Activated CD4-positive, alpha-beta memory T cell treated with anti-CD3 and anti-CD28 coated beads for 36 hours (primary cell): ENCODE measurements around the gene IL11RA. TPM values are rescaled to one million over a fixed set of nuclear protein-coding genes. Genes with fewer than 3 reads are reported as not detected.

Source experiments
- CTCF ChIA-PET: fragments of 350-600 bp; sonication (Branson Sonifier 250); formaldehyde crosslinking; loops from one replicate; lab custom pipeline; 2021; ENCODE audit warnings: antibody characterized with exemption, inconsistent platforms; lab: Charles Lee
- POLR2A ChIA-PET: fragments of 350-600 bp; sonication (Branson Sonifier 250); formaldehyde crosslinking; loops from one replicate; lab custom pipeline; 2021; ENCODE audit warnings: antibody characterized with exemption; lab: Charles Lee
- DNase-seq: peaks from one replicate; pipeline ENCODE4 v3.0.0-alpha.2; 2020
- H3K27ac Mint-ChIP-seq: one replicate; pipeline ENCODE4 v1.8.0; 2021; ENCODE audit warnings: mixed read lengths
- H3K27me3 Mint-ChIP-seq: one replicate; pipeline ENCODE4 v1.8.0; 2021; ENCODE audit warnings: mixed read lengths
- H3K36me3 Mint-ChIP-seq: one replicate; pipeline ENCODE4 v1.8.0; 2021; ENCODE audit warnings: mixed read lengths
- H3K4me1 Mint-ChIP-seq: one replicate; pipeline ENCODE4 v1.8.0; 2021; ENCODE audit warnings: low read depth, mixed read lengths
- H3K4me3 Mint-ChIP-seq: one replicate; pipeline ENCODE4 v1.8.0; 2021; ENCODE audit warnings: mild to moderate bottlenecking, mixed read lengths
- H3K9me3 Mint-ChIP-seq: one replicate; pipeline ENCODE4 v1.8.0; 2021; ENCODE audit warnings: mixed read lengths
- intact Hi-C: fragments of 100-400 bp; cut with micrococcal nuclease; formaldehyde crosslinking; loops from one replicate; pipeline ENCODE4 v1.15.1; 2023
- total RNA-seq, 2 experiments: library from RNA; stranded (reverse); gene quantifications; one replicate each; pipeline ENCODE4 v1.2.3, GENCODE V29; 2021

Gene IL11RA
- total RNA-seq, 2 experiments from 2014 or later: 19.3 to 22.1 TPM

DNA sequence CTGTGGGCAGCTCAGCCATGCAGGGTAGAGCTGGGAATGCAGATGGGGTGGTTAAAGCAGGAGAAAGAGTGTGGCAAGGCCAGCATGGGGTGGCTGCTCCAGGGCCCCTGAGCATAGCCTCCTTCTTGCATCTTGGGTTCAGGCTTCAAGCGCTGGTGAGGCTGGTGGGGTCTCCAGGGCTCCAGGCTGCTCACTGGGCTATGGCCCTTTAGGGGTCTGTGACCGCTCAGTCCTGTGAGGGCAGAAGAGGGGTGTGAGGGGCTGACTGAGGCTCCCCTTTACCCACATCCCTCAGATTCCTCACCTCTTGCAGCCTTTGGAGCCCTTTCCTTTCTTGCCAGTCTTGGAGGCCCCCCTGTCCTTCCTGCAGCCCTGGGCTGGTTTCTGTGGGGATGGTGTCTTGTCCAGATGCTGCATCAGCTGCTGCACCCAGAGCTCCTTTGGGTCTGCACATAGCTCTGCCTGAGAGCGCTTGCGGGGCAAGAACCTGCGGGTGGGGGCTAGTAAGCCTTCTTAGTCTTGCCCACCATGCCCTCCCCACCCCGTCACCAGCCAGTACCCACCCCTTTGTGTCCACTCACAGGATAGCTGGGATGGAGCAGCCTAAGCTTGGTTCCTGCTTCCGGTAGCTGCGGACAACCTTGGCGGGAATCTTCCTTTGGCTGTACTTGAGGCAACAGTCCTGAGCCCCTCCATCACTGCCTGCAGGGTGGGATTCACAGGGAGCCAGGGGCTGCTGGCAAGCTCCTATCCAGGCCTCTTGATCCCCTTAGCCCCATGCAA lies 57.4 kb downstream of the IL11RA start:
- no peaks in the 10 kb centered on the region for H3K9me3 Mint-ChIP-seq
- intact Hi-C loops: no loop called here
- H3K27ac Mint-ChIP-seq: no peak overlapping the region
- POLR2A ChIA-PET: interaction anchor here (0.7 kb wide), 1 partner anchor 18 kb away, joined by 3 read pairs; no protein-coding TSS in a partner anchor
- peaks cover 5% of the 10 kb centered on the region for H3K27me3 Mint-ChIP-seq
- H3K4me1 Mint-ChIP-seq: no peaks in the 10 kb centered on the region
- DNase-seq: no peak
- CTCF ChIA-PET: interaction anchor here (0.5 kb wide), 1 partner anchor 218 kb away, joined by 3 read pairs; no protein-coding TSS in a partner anchor
- no peaks in the 10 kb centered on the region for H3K36me3 Mint-ChIP-seq
- no peak overlapping the region for H3K4me3 Mint-ChIP-seq

DNA sequence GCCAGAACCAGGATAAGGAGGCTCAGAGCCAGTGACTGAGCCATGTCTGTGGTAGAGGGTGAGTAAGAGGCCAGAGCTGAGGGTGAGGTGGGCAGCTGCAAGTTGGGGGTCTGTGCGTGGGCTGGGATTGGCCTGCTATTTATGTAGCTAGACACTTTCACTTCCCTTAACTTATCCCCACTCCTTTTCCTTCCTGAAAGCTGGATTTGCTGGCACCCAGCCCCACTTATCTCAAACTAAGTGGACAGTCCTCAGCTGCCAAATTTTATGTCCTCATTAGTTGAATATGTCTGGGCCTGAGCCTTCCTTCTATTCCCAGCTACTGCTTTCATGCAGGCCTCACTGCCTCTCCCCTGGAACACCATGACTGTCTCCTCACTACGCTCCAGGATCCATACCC lies 58.0 kb downstream of the IL11RA start, which contains the start of gene CCL21:
CCL21 (minus strand) TSS at position 114 of the 400 bp plus-strand sequence; CDS start at position 44, 70 bp downstream.
- intact Hi-C loops: no loop called here
- POLR2A ChIA-PET: interaction anchor here (0.7 kb wide), 1 partner anchor 17 kb away, joined by 3 read pairs; no protein-coding TSS in a partner anchor
- Mint-ChIP-seq H3K27ac (no peak within 1 kb of the TSS), H3K9me3 (no peaks in the 10 kb centered on the region), H3K36me3 (no peaks in the 10 kb centered on the region), H3K4me3 (no peak within 1 kb of the TSS), H3K4me1 (no peaks in the 10 kb centered on the region), H3K27me3 (peaks cover 11% of the 10 kb centered on the region)
- DNase-seq: no peak
- CTCF ChIA-PET: interaction anchor here (0.5 kb wide), 1 partner anchor 218 kb away, joined by 3 read pairs; no protein-coding TSS in a partner anchor

Other genes with a start within 250 kb of the IL11RA start
- 10 to 100 TPM; 13.3 to 13.8 TPM for gene FAM219A, start 193.6 kb upstream of the IL11RA start, total RNA-seq
- under 1 TPM; 0.19 to 0.69 TPM for gene DNAI1, start 193.4 kb upstream of the IL11RA start, total RNA-seq
- gene ENHO, start 129.2 kb upstream of the IL11RA start, total RNA-seq: under 1 TPM; 0.26 to 0.36 TPM
- not detected for gene CNTFR, start 62.5 kb upstream of the IL11RA start, total RNA-seq
- gene RPP25L, start 40.1 kb upstream of the IL11RA start, total RNA-seq: 10 to 100 TPM; 29.3 to 31.1 TPM
- 10 to 100 TPM; 85.3 to 87.3 TPM for gene DCTN3, start 31.7 kb upstream of the IL11RA start, total RNA-seq
- under 1 TPM; 0.14 to 0.17 TPM for gene ARID3C, start 23.1 kb upstream of the IL11RA start, total RNA-seq
- 10 to 100 TPM; 65.9 to 67.6 TPM for gene SIGMAR1, start 14.4 kb upstream of the IL11RA start, total RNA-seq
- 10 to 100 TPM; 56.0 to 59.2 TPM for gene GALT, start 5.5 kb upstream of the IL11RA start, total RNA-seq
- under 1 TPM in 1 of 2 experiments, not detected in 1; 0.80 TPM for gene CCL27, start 10.5 kb downstream of the IL11RA start, total RNA-seq
- not detected for gene CCL19, start 39.1 kb downstream of the IL11RA start, total RNA-seq
- not detected for gene CCL21, start 58.0 kb downstream of the IL11RA start, total RNA-seq